K562 (cell line): ENCODE data around the gene TMEM184B. TPM values are rescaled to one million over a fixed set of nuclear protein-coding genes. Genes with fewer than 3 reads are reported as not detected.
A peak's percentile ranks its signal among the peaks of the same experiment; 100 is the strongest.

Source experiments
- BHLHE40 ChIP-seq: IDR thresholded peaks from 2 replicates; pipeline ENCODE4 v1.6.1; 2011; ENCODE audit warnings: low read length, improper control_type of control experiment
- CREM ChIP-seq: IDR thresholded peaks from 2 replicates; pipeline ENCODE4 v1.6.1; 2014; ENCODE audit warnings: antibody characterized with exemption, low read depth
- EGR1 ChIP-seq: fragments of 450-650 bp; conservative IDR thresholded peaks from 2 replicates; pipeline ENCODE4 v1.6.1; 2017; ENCODE audit warnings: mild to moderate bottlenecking
- EP400 ChIP-seq: fragments of 450-650 bp; IDR thresholded peaks from 2 replicates; pipeline ENCODE4 v1.6.1; 2017; ENCODE audit warnings: antibody characterized with exemption, mild to moderate bottlenecking, moderate library complexity
- ERF ChIP-seq: fragments of 450-650 bp; formaldehyde crosslinking; IDR thresholded peaks from 2 replicates; pipeline ENCODE4 v1.4.0; 2020; ENCODE audit warnings: mild to moderate bottlenecking, mixed read lengths
- FOXA1 ChIP-seq: fragments of 450-650 bp; IDR thresholded peaks from 2 replicates; pipeline ENCODE4 v1.6.1; 2016; ENCODE audit warnings: mild to moderate bottlenecking, borderline replicate concordance
- FOXJ2 ChIP-seq: fragments of 200-800 bp; sonication (Bioruptor generic); IDR thresholded peaks from 2 replicates; pipeline ENCODE4 v1.6.1; 2016; ENCODE audit warnings: missing genetic modification characterization, missing compliant biosample characterization
- GATAD2B ChIP-seq: fragments of 450-650 bp; IDR thresholded peaks from 2 replicates; pipeline ENCODE4 v1.6.1; 2017; ENCODE audit warnings: mild to moderate bottlenecking, borderline replicate concordance
- KDM1A ChIP-seq, 2 experiments: fragments of 450-650 bp; IDR thresholded peaks; 2 replicates each; pipeline ENCODE4 v1.6.1; 2016; ENCODE audit warnings: mild to moderate bottlenecking in 2 of 2
- KDM2B ChIP-seq: fragments of 250-450 bp; sonication (Bioruptor Pico); IDR thresholded peaks from 2 replicates; pipeline ENCODE4 v1.8.0; 2021; ENCODE audit warnings: mild to moderate bottlenecking, moderate library complexity
- LCOR ChIP-seq: sonication (generic); formaldehyde crosslinking; IDR thresholded peaks from 2 replicates; pipeline ENCODE4 v1.8.0; 2022; ENCODE audit warnings: mild to moderate bottlenecking, missing genetic modification reagents
- MYC ChIP-seq, 2 experiments: fragments of 250-450 bp in 1 of 2; sonication (Bioruptor Pico) in 1 of 2; IDR thresholded peaks; 2 replicates each; pipeline versions ENCODE4 v1.5.1 to v1.6.1; 2012 to 2021; ENCODE audit warnings: low read depth in 2 of 2, borderline replicate concordance in 1 of 2, improper control_type of control experiment in 1 of 2, low read length in 1 of 2, mild to moderate bottlenecking in 1 of 2, moderate library complexity in 1 of 2
- POLR2G ChIP-seq: fragments of 200-400 bp; formaldehyde crosslinking; IDR thresholded peaks from 2 replicates; pipeline ENCODE4 v1.6.1; 2017; ENCODE audit warnings: low read depth, mild to moderate bottlenecking, antibody characterized with exemption, low read length, moderate library complexity
- RAD21 ChIP-seq, 2 experiments: fragments of 250-450 bp in 1 of 2; fragments of 450-650 bp in 1 of 2; sonication (Bioruptor Pico) in 1 of 2; formaldehyde crosslinking in 1 of 2; IDR thresholded peaks in 1 of 2; conservative IDR thresholded peaks in 1 of 2; 2 replicates each; pipeline versions ENCODE4 v1.4.0 to v1.8.0; 2020 to 2022; ENCODE audit warnings: mild to moderate bottlenecking in 2 of 2, moderate library complexity in 1 of 2
- RB1 ChIP-seq: fragments of 450-650 bp; IDR thresholded peaks from 2 replicates; pipeline ENCODE4 v1.6.1; 2017; ENCODE audit warnings: low read depth, mild to moderate bottlenecking
- SAP30 ChIP-seq: fragments of 200-600 bp; sonication (generic); IDR thresholded peaks from 2 replicates; pipeline ENCODE4 v1.6.1; 2012; ENCODE audit warnings: borderline replicate concordance, low read depth, mild to moderate bottlenecking, moderate library complexity, low read length, control low read depth, inconsistent platforms; ENCODE audit not compliant: insufficient read depth, poor library complexity, severe bottlenecking
- TEAD1 ChIP-seq, 2 experiments: fragments of 450-650 bp in 1 of 2; sonication (generic) in 1 of 2; formaldehyde crosslinking; IDR thresholded peaks; 2 replicates each; pipeline versions ENCODE4 v1.4.0 to v1.8.0; 2020 to 2022; ENCODE audit warnings: mild to moderate bottlenecking in 2 of 2, missing genetic modification reagents in 1 of 2
- TFAP4 ChIP-seq: sonication (generic); formaldehyde crosslinking; IDR thresholded peaks from 2 replicates; pipeline ENCODE4 v1.8.0; 2022; ENCODE audit warnings: missing genetic modification reagents, mild to moderate bottlenecking, moderate library complexity, borderline replicate concordance
- U2AF1 ChIP-seq: fragments of 200-400 bp; formaldehyde crosslinking; optimal IDR thresholded peaks from 2 replicates; pipeline ENCODE3; 2017; ENCODE audit warnings: mild to moderate bottlenecking, low read depth, low read length, moderate library complexity
- USF2 ChIP-seq: sonication (generic); formaldehyde crosslinking; IDR thresholded peaks from 2 replicates; pipeline ENCODE4 v1.5.0; 2020; ENCODE audit warnings: missing genetic modification reagents
- VEZF1 ChIP-seq: fragments of 200-800 bp; sonication (Bioruptor generic); IDR thresholded peaks from 2 replicates; pipeline ENCODE4 v1.6.1; 2017; ENCODE audit warnings: missing genetic modification characterization, missing compliant biosample characterization
- ZNF639 ChIP-seq, 2 experiments: fragments of 200-800 bp in 1 of 2; sonication (Bioruptor generic) in 1 of 2; sonication (generic) in 1 of 2; formaldehyde crosslinking in 1 of 2; IDR thresholded peaks in 1 of 2; conservative IDR thresholded peaks in 1 of 2; 2 replicates each; pipeline versions ENCODE4 v1.5.0 to v1.6.1; 2016 to 2020; ENCODE audit warnings: missing compliant biosample characterization in 1 of 2, missing genetic modification characterization in 1 of 2, missing genetic modification reagents in 1 of 2
- polyA plus RNA-seq, 8 experiments: library from polyadenylated mRNA; depleted of rRNA in 4 of 8; stranded (reverse) in 5 of 8; unstranded in 3 of 8; fragments of >200 nt; fragmentation: Nextera tagmentation in 2 of 8; fragmentation: Illumina TruSeq in 1 of 8; extraction: Ambion mirVana in 2 of 8; extraction: Trizol in 1 of 8; gene quantifications; 2 replicates each; pipeline versions ENCODE4 v1.2.1 to v1.2.3, GENCODE V29; 2011 to 2014; ENCODE audit warnings: inconsistent platforms in 1 of 8, missing spikeins in 1 of 8
- total RNA-seq, 7 experiments: library from RNA; depleted of rRNA in 6 of 7; stranded (reverse); fragments of >200 nt in 6 of 7; fragmentation: Illumina TruSeq in 2 of 7; extraction: Trizol in 2 of 7; gene quantifications; 2 replicates each; pipeline versions ENCODE4 v1.2.1 to v1.2.3, GENCODE V29; 2011 to 2021; ENCODE audit warnings: low replicate concordance in 1 of 7

TMEM184B gene
- total and polyA plus RNA-seq, 9 of the 15 experiments (the other 6 are each of a cell fraction or from before 2014, with no cell fraction given), result 0.31 to 25.1 (median 6.2) TPM

- TF ChIP-seq TFAP4 (CRISPR knock-in tag), result peak; percentile 45; the same call in 1 of the 2 replicates
- TF ChIP-seq GATAD2B, result peak; percentile 34; the same call in 1 of the 2 replicates
- peak; percentile 50 for TF ChIP-seq VEZF1 (CRISPR knock-in tag)
- TF ChIP-seq RB1, result peak; percentile 12; the same call in 1 of the 2 replicates
- TF ChIP-seq SAP30, result peak; percentile 38
- peak in 1 of 2 experiments; percentile 85; a peak in 2 of 4 replicates for TF ChIP-seq KDM1A (IDR thresholded peaks at IDR 0.05)
- peak in 1 of 2 experiments; percentile 44; a peak in 1 of 4 replicates for TF ChIP-seq TEAD1 (CRISPR knock-in tag; IDR thresholded peaks at IDR 0.05)
- peak; percentile 72 for TF ChIP-seq POLR2G
- peak in 1 of 2 experiments; percentile 11; a peak in 1 of 4 replicates for TF ChIP-seq RAD21 (CRISPR knock-in tag; conservative IDR thresholded peaks at IDR 0.05 in 1 of 2, IDR thresholded peaks at IDR 0.05 in 1 of 2)
- peak; percentile 28; the same call in 1 of the 2 replicates for TF ChIP-seq LCOR (CRISPR knock-in tag)
- no peak for TF ChIP-seq FOXA1
- peak; percentile 89 for TF ChIP-seq CREM
- peak; percentile 59 for TF ChIP-seq MYC (IDR thresholded peaks at IDR 0.05; ENCODE audit: low read depth, low read length)
- TF ChIP-seq MYC (CRISPR knock-in tag; IDR thresholded peaks at IDR 0.05; ENCODE audit: borderline replicate concordance, low read depth), result 0 out of 2 replicates have a peak, but pooled peaks have one; percentile 34
- TF ChIP-seq EP400, result peak; percentile 47
- TF ChIP-seq U2AF1, result peak; percentile 15
- TF ChIP-seq ERF, result no peak
- peak; percentile 88 for TF ChIP-seq USF2 (CRISPR knock-in tag)
- TF ChIP-seq ZNF639 (CRISPR knock-in tag; conservative IDR thresholded peaks at IDR 0.05 in 1 of 2, IDR thresholded peaks at IDR 0.05 in 1 of 2), result peak in 1 of 2 experiments; percentile 46; a peak in 1 of 4 replicates
- TF ChIP-seq BHLHE40, result peak; percentile 44
- peak; percentile 80 for TF ChIP-seq EGR1
- peak; percentile 35; the same call in 1 of the 2 replicates for TF ChIP-seq KDM2B
- TF ChIP-seq FOXJ2 (tag), result peak; percentile 61; the same call in 1 of the 2 replicates
These were observed 70.2 kb downstream of the TMEM184B start (continued) for GRCh38 chr22:38202437-38203089.
